CD4-positive, alpha-beta T cell (primary cell): ENCODE measurements around the gene PIK3R6. TPM values are rescaled to one million over a fixed set of nuclear protein-coding genes. Genes with fewer than 3 reads are reported as not detected.

ENCODE experiments used
- ATAC-seq: fragments of 200-7000 bp; cut with Tn5 transposase; one replicate; pipeline ENCODE4 v1.10.0; 2022; ENCODE audit warnings: mild to moderate bottlenecking; ENCODE audit not compliant: poor library complexity
- CTCF ChIA-PET: fragments of 350-600 bp; sonication (Branson Sonifier 250); formaldehyde crosslinking; loops from one replicate; lab custom pipeline; 2021; ENCODE audit warnings: antibody characterized with exemption, inconsistent platforms; lab: Charles Lee
- POLR2A ChIA-PET: fragments of 350-600 bp; sonication (Branson Sonifier 250); formaldehyde crosslinking; loops from one replicate; lab custom pipeline; 2021; ENCODE audit warnings: antibody characterized with exemption, inconsistent platforms; lab: Charles Lee
- DNase-seq, 14 experiments: peaks; one replicate each; pipeline ENCODE4 v3.0.0-alpha.2; 2013 to 2020; ENCODE audit warnings: mixed read lengths in 2 of 14
- H3K27ac ChIP-seq, 2 donors: one replicate each; pipeline versions ENCODE4 v1.5.1 to v1.7.0; 2013; ENCODE audit warnings: low read length in 2 of 2, low read depth in 1 of 2, mild to moderate bottlenecking in 1 of 2
- H3K27me3 ChIP-seq, 2 experiments: 1 replicate in 1 of 2; 2 replicates in 1 of 2; pipeline versions ENCODE4 v1.6.1 to v1.7.0; 2013; ENCODE audit warnings: low read length in 2 of 2, control low read depth in 1 of 2, mild to moderate bottlenecking in 1 of 2, moderate library complexity in 1 of 2; ENCODE audit not compliant: insufficient read depth in 2 of 2, control insufficient read depth in 1 of 2
- H3K36me3 ChIP-seq: one replicate; pipeline ENCODE4 v1.6.1; 2013; ENCODE audit warnings: low read length, control low read depth; ENCODE audit not compliant: insufficient read depth
- H3K4me1 ChIP-seq: one replicate; pipeline ENCODE4 v1.6.1; 2013; ENCODE audit warnings: low read length, control low read depth; ENCODE audit not compliant: insufficient read depth
- H3K4me3 ChIP-seq: one replicate; pipeline ENCODE4 v1.5.1; 2013; ENCODE audit warnings: mild to moderate bottlenecking, low read length, moderate library complexity
- H3K9me3 ChIP-seq, 2 experiments: 1 replicate in 1 of 2; 2 replicates in 1 of 2; pipeline versions ENCODE4 v1.6.1 to v1.7.0; 2013; ENCODE audit warnings: low read length in 2 of 2, mild to moderate bottlenecking in 2 of 2, control low read depth in 1 of 2, moderate library complexity in 1 of 2; ENCODE audit not compliant: control insufficient read depth in 1 of 2, insufficient read depth in 1 of 2
- H3K27ac Mint-ChIP-seq: one replicate; pipeline ENCODE4 v1.8.0; 2020; ENCODE audit warnings: mixed read lengths
- H3K27me3 Mint-ChIP-seq: one replicate; pipeline ENCODE4 v1.8.0; 2021; ENCODE audit warnings: mixed read lengths
- H3K36me3 Mint-ChIP-seq: one replicate; pipeline ENCODE4 v1.8.0; 2021; ENCODE audit warnings: low read depth, mixed read lengths
- H3K4me1 Mint-ChIP-seq: one replicate; pipeline ENCODE4 v1.8.0; 2021; ENCODE audit warnings: low read depth, mixed read lengths
- H3K4me3 Mint-ChIP-seq: one replicate; pipeline ENCODE4 v1.8.0; 2020; ENCODE audit warnings: mild to moderate bottlenecking, mixed read lengths
- H3K9me3 Mint-ChIP-seq: one replicate; pipeline ENCODE4 v1.8.0; 2020; ENCODE audit warnings: mixed read lengths
- intact Hi-C, 2 experiments: fragments of 100-400 bp; cut with DNase I in 1 of 2; cut with micrococcal nuclease in 1 of 2; formaldehyde crosslinking; loops; one replicate each; pipeline versions ENCODE4 v1.15.1 to v1.9.0; 2023 to 2025; cut with DNase I, micrococcal nuclease
- total RNA-seq, 174 experiments: library from RNA in 2 of 174; stranded (reverse) in 2 of 174; gene quantifications; one replicate each; pipeline ENCODE4 v1.2.3 and lab custom pipeline; 2021 to 2026
- TF ChIP-seq, protein P1 (sequence below): fragments of 200-600 bp; IDR thresholded peaks from one replicate; pipeline ENCODE4 v1.8.0; 2022; ENCODE audit warnings: antibody characterized with exemption, mild to moderate bottlenecking

PIK3R6 gene
- total RNA-seq, 2 experiments from 2014 or later, result 0.50 to 0.60 TPM

DNA sequence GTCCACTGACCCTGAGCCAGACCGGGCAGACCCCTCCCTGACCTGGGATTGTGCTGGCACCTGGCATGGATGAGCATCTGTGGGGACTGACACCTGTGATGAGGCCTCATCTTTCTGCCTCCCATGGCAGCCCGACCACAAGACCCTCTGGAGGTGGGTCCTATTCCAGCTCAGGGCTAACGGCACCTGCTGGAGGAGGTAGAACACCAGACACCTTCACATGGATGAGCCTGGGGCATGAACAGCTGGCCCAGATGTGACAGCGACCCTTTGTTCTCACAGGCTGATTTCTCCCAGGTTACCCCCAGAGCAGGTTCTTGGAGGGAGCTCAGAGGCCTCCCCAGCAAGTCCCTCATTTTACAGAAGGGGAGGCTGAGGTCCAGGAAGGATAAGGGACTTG is 46.4 kb upstream of the PIK3R6 start:
- Histone ChIP-seq H3K4me1 (peaks cover 18% of the 10 kb centered on the region), H3K36me3 (peaks cover 77% of the 10 kb centered on the region), H3K9me3 (no peaks in the 10 kb centered on the region), H3K4me3 (no peak overlapping the region), H3K27me3 (no peaks in the 10 kb centered on the region), H3K27ac (no peak overlapping the region)
- no peak for DNase-seq
- TF ChIP-seq, protein P1, sequence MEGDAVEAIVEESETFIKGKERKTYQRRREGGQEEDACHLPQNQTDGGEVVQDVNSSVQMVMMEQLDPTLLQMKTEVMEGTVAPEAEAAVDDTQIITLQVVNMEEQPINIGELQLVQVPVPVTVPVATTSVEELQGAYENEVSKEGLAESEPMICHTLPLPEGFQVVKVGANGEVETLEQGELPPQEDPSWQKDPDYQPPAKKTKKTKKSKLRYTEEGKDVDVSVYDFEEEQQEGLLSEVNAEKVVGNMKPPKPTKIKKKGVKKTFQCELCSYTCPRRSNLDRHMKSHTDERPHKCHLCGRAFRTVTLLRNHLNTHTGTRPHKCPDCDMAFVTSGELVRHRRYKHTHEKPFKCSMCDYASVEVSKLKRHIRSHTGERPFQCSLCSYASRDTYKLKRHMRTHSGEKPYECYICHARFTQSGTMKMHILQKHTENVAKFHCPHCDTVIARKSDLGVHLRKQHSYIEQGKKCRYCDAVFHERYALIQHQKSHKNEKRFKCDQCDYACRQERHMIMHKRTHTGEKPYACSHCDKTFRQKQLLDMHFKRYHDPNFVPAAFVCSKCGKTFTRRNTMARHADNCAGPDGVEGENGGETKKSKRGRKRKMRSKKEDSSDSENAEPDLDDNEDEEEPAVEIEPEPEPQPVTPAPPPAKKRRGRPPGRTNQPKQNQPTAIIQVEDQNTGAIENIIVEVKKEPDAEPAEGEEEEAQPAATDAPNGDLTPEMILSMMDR, result no peak
- intact Hi-C loops, result no loop called here
- CTCF ChIA-PET, result no interaction called here
- H3K4me1 Mint-ChIP-seq, result peaks cover 27% of the 10 kb centered on the region
- POLR2A ChIA-PET, result no interaction called here
- peaks cover 87% of the 10 kb centered on the region for H3K36me3 Mint-ChIP-seq
- no peak for ATAC-seq
- H3K27me3 Mint-ChIP-seq, result no peaks in the 10 kb centered on the region
- H3K9me3 Mint-ChIP-seq, result peaks cover 5% of the 10 kb centered on the region
- H3K4me3 Mint-ChIP-seq, result no peak overlapping the region
- no peak overlapping the region for H3K27ac Mint-ChIP-seq

GRCh38 chr17:8913091-8913490 is 45.6 kb upstream of the PIK3R6 start:
- Mint-ChIP-seq H3K4me1 (peaks cover 23% of the 10 kb centered on the region), H3K36me3 (peaks cover 87% of the 10 kb centered on the region), H3K27me3 (no peaks in the 10 kb centered on the region), H3K4me3 (no peak overlapping the region), H3K9me3 (peaks cover 1% of the 10 kb centered on the region), H3K27ac (peak overlapping the region; percentile 62)
- Histone ChIP-seq H3K9me3 (no peaks in the 10 kb centered on the region), H3K36me3 (peaks cover 78% of the 10 kb centered on the region), H3K4me3 (no peak overlapping the region), H3K27me3 (no peaks in the 10 kb centered on the region), H3K27ac (no peak overlapping the region), H3K4me1 (peaks cover 18% of the 10 kb centered on the region)
- ATAC-seq (no peak), DNase-seq (no peak)
- intact Hi-C loops, result no loop called here
- ChIA-PET POLR2A (no interaction called here), CTCF (no interaction called here)
- TF ChIP-seq, protein P1, result no peak

- DNase-seq (no peak), ATAC-seq (no peak)
- no peaks in the 10 kb centered on the region for H3K27me3 ChIP-seq
- POLR2A ChIA-PET, result no interaction called here
- peak overlapping the region in 1 of 2 donors; percentile 3 for H3K27ac ChIP-seq
- peaks cover 81% of the 10 kb centered on the region for H3K36me3 ChIP-seq
- Mint-ChIP-seq H3K4me1 (peaks cover 23% of the 10 kb centered on the region), H3K27ac (peak overlapping the region; percentile 62), H3K27me3 (no peaks in the 10 kb centered on the region), H3K9me3 (no peaks in the 10 kb centered on the region), H3K4me3 (no peak overlapping the region), H3K36me3 (peaks cover 87% of the 10 kb centered on the region)
- H3K4me3 ChIP-seq, result no peak overlapping the region
- CTCF ChIA-PET, result no interaction called here
- TF ChIP-seq, protein P1, result no peak
- peaks cover 18% of the 10 kb centered on the region for H3K4me1 ChIP-seq
- intact Hi-C loops, result no loop called here
- no peaks in the 10 kb centered on the region for H3K9me3 ChIP-seq
Measured at GRCh38 chr17:8912084-8912981, 44.9 kb upstream of the PIK3R6 start.
